ENCODE data around the gene COPG2.
"Not testable (repeated sequence)": the region's sequence is repeated elsewhere in the genome, so short reads cannot be mapped to it uniquely, and the experiment has no call there.

GRCh38 chr7:130523519-130524125, 144.9 kb downstream of the COPG2 start:
- TF ChIP-seq CTCF, EZH2, EZH2phosphoT487 (IDR thresholded peaks at IDR 0.05): not testable (repeated sequence)
